GM23338 (cell line): Measurements from ENCODE around the gene RALBP1. TPM values are rescaled to one million over a fixed set of nuclear protein-coding genes. Genes with fewer than 3 reads are reported as not detected.

Experiments
- ATAC-seq: fragments of 200-7000 bp; cut with Tn5 transposase; 3 replicates; pipeline ENCODE4 v1.9.1; 2020
- DNase-seq: peaks from one replicate; pipeline ENCODE4 v3.0.0-alpha.2; 2015; ENCODE audit warnings: low spot score
- H2AFZ ChIP-seq: fragments of 200-600 bp; sonication (generic); 2 replicates; pipeline ENCODE4 v1.8.0; 2016; ENCODE audit warnings: antibody characterized with exemption, mild to moderate bottlenecking, moderate library complexity
- H3F3A ChIP-seq: fragments of 200-600 bp; sonication (generic); replicated peaks from 2 replicates; pipeline ENCODE4 v1.8.0; 2017; ENCODE audit warnings: antibody characterized with exemption, mixed run types, low read depth
- H3K27ac ChIP-seq: fragments of 200-600 bp; sonication (generic); 2 replicates; pipeline ENCODE4 v1.6.1; 2016; ENCODE audit warnings: low read depth
- H3K27me3 ChIP-seq: fragments of 200-600 bp; sonication (generic); 2 replicates; pipeline ENCODE4 v1.8.0; 2016; ENCODE audit warnings: mild to moderate bottlenecking, mixed run types, moderate library complexity; ENCODE audit not compliant: insufficient read depth
- H3K36me3 ChIP-seq: fragments of 200-600 bp; sonication (generic); 2 replicates; pipeline ENCODE4 v1.8.0; 2016; ENCODE audit warnings: mild to moderate bottlenecking; ENCODE audit not compliant: insufficient read depth
- H3K4me1 ChIP-seq: fragments of 200-600 bp; sonication (generic); 2 replicates; pipeline ENCODE4 v1.8.0; 2016; ENCODE audit warnings: mild to moderate bottlenecking, moderate library complexity; ENCODE audit not compliant: insufficient read depth
- H3K4me2 ChIP-seq: fragments of 200-600 bp; sonication (generic); 2 replicates; pipeline ENCODE4 v1.7.1; 2017; ENCODE audit warnings: mixed run types
- H3K4me3 ChIP-seq: fragments of 200-600 bp; sonication (generic); 2 replicates; pipeline ENCODE4 v1.6.1; 2016; ENCODE audit warnings: mixed run types
- H3K79me2 ChIP-seq: fragments of 200-600 bp; sonication (generic); replicated peaks from 2 replicates; pipeline ENCODE4 v1.8.0; 2017; ENCODE audit warnings: mild to moderate bottlenecking; ENCODE audit not compliant: insufficient read depth
- H3K9me2 ChIP-seq: fragments of 200-600 bp; sonication (generic); 2 replicates; pipeline ENCODE4 v1.8.0; 2017; ENCODE audit not compliant: insufficient read depth
- H4K20me1 ChIP-seq: fragments of 200-600 bp; sonication (generic); replicated peaks from 2 replicates; pipeline ENCODE4 v1.8.0; 2017; ENCODE audit warnings: mild to moderate bottlenecking; ENCODE audit not compliant: insufficient read depth
- H3K27ac Mint-ChIP-seq: 2 replicates; pipeline ENCODE4 v1.8.0; 2020; ENCODE audit warnings: inconsistent platforms, mild to moderate bottlenecking, moderate library complexity, mixed read lengths
- H3K27me3 Mint-ChIP-seq: 3 replicates; pipeline ENCODE4 v1.8.0; 2022; ENCODE audit warnings: low read depth, mild to moderate bottlenecking, moderate library complexity, mixed read lengths, inconsistent platforms; ENCODE audit not compliant: insufficient read depth, poor library complexity
- H3K36me3 Mint-ChIP-seq: 3 replicates; pipeline ENCODE4 v1.8.0; 2021; ENCODE audit warnings: low read depth, mild to moderate bottlenecking, inconsistent platforms, moderate library complexity, mixed read lengths
- H3K4me1 Mint-ChIP-seq: 3 replicates; pipeline ENCODE4 v1.8.0; 2020; ENCODE audit warnings: mild to moderate bottlenecking, inconsistent platforms, mixed read lengths
- H3K4me3 Mint-ChIP-seq: 3 replicates; pipeline ENCODE4 v1.8.0; 2021; ENCODE audit warnings: moderate library complexity, mild to moderate bottlenecking, inconsistent platforms, mixed read lengths
- H3K9me3 Mint-ChIP-seq: 3 replicates; pipeline ENCODE4 v1.8.0; 2020; ENCODE audit warnings: moderate library complexity, mild to moderate bottlenecking, inconsistent platforms, mixed read lengths
- CREB1 ChIP-seq: fragments of 250-450 bp; sonication (Bioruptor Pico); IDR thresholded peaks from 2 replicates; pipeline ENCODE4 v1.5.0; 2020; ENCODE audit warnings: low read depth, mild to moderate bottlenecking, moderate library complexity
- EZH2phosphoT487 ChIP-seq: fragments of 200-600 bp; sonication (generic); IDR thresholded peaks from one replicate; pipeline ENCODE4 v1.8.1; 2018; ENCODE audit warnings: antibody characterized with exemption; ENCODE audit not compliant: unreplicated experiment
- JUNB ChIP-seq: IDR thresholded peaks from one replicate; pipeline ENCODE4 v1.6.1; 2016; ENCODE audit warnings: antibody characterized with exemption; ENCODE audit not compliant: unreplicated experiment
- NANOG ChIP-seq: IDR thresholded peaks from 2 replicates; pipeline ENCODE4 v1.6.1; 2016; ENCODE audit warnings: antibody characterized with exemption, borderline replicate concordance
- POLR2AphosphoS5 ChIP-seq: IDR thresholded peaks from 2 replicates; pipeline ENCODE4 v1.6.1; 2016; ENCODE audit warnings: antibody characterized with exemption, low read depth
- STAT1 ChIP-seq: IDR thresholded peaks from one replicate; pipeline ENCODE4 v1.6.1; 2016; ENCODE audit warnings: antibody characterized with exemption; ENCODE audit not compliant: unreplicated experiment
- ZNF114 ChIP-seq: fragments of 250-450 bp; sonication (Bioruptor Pico); IDR thresholded peaks from 2 replicates; pipeline ENCODE4 v1.5.0; 2020; ENCODE audit warnings: mild to moderate bottlenecking, moderate library complexity
- polyA plus RNA-seq: library from polyadenylated mRNA; unstranded; fragments of >200 nt; fragmentation: Nextera tagmentation; extraction: Ambion mirVana; gene quantifications from 2 replicates; pipeline ENCODE4 v1.2.1, GENCODE V29; 2016
- total RNA-seq: library from RNA; depleted of rRNA; stranded (reverse); fragments of >200 nt; shearing (Covaris generic); gene quantifications from 2 replicates; pipeline ENCODE4 v1.2.3, GENCODE V29; 2014
- TF ChIP-seq, protein P1 (sequence below), 2 experiments: fragments of 200-600 bp in 1 of 2; sonication (generic) in 1 of 2; conservative IDR thresholded peaks; 2 replicates each; pipeline versions ENCODE4 v1.5.1 to v1.6.1; 2016 to 2017; ENCODE audit warnings: antibody characterized with exemption in 2 of 2, low read depth in 2 of 2, mild to moderate bottlenecking in 2 of 2, moderate library complexity in 1 of 2
- TF ChIP-seq, protein P2 (sequence below): IDR thresholded peaks from 2 replicates; pipeline ENCODE4 v1.6.1; 2016; ENCODE audit warnings: antibody characterized with exemption
- TF ChIP-seq, protein P3 (sequence below): IDR thresholded peaks from one replicate; pipeline ENCODE4 v1.6.1; 2018; ENCODE audit warnings: antibody characterized with exemption; ENCODE audit not compliant: unreplicated experiment

RALBP1 gene
- total and polyA plus RNA-seq, 2 experiments from 2014 or later = 80.9 to 103 TPM

DNA sequence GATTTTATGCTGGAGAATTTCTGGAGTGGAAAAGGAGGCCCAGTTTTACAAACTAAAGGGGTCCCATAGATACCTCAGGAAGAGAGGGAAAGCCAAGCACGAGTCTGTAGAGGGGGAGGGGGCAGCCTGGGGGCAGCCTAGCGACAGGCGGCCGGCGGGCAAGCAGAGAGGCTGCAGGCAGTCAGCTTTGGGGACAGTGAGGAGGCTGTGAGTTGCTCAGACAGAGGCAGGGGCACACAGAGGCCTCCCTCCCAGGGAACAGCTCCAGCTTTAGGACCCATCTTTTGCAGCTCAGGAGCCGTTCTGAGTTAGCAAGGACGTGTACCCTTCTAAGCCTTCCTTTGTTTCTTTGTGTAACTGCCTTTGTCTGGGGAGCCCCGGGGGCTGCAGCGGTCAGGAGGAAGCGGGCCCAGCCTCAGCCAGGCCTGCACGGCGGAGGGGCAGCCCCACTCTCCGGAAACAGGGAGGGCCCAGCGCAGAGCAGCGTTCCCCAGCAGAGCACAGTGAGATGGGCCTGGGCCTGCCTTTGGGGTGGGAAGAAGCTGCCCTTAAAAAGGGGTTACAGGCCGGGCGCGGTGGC, 41.1 kb upstream of the RALBP1 start:
- Histone ChIP-seq H3K4me1 (0 out of 2 replicates have a peak, but pooled peaks cover 8% of the 10 kb centered on the region), H4K20me1 (no peaks in the 10 kb centered on the region), H3K27ac (no peak overlapping the region), H3K9me2 (no peaks in the 10 kb centered on the region), H2AFZ (peak overlapping the region; percentile 93; the same call in 1 of the 2 replicates), H3K79me2 (no peaks in the 10 kb centered on the region), H3K36me3 (peaks cover 3% of the 10 kb centered on the region; the same call in 1 of the 2 replicates), H3F3A (no peaks in the 10 kb centered on the region), H3K27me3 (no peaks in the 10 kb centered on the region), H3K4me2 (no peak overlapping the region), H3K4me3 (no peak overlapping the region)
- no peak overlapping the region for H3K4me3 Mint-ChIP-seq
- peaks cover 7% of the 10 kb centered on the region for H3K27me3 Mint-ChIP-seq
- H3K4me1 Mint-ChIP-seq = peaks cover 8% of the 10 kb centered on the region
- TF ChIP-seq CREB1 (CRISPR knock-in tag) (no peak), JUNB (no peak), NANOG (no peak), ZNF114 (CRISPR knock-in tag) (no peak), STAT1 (no peak), EZH2phosphoT487 (no peak), POLR2AphosphoS5 (no peak)
- TF ChIP-seq, protein P1, sequence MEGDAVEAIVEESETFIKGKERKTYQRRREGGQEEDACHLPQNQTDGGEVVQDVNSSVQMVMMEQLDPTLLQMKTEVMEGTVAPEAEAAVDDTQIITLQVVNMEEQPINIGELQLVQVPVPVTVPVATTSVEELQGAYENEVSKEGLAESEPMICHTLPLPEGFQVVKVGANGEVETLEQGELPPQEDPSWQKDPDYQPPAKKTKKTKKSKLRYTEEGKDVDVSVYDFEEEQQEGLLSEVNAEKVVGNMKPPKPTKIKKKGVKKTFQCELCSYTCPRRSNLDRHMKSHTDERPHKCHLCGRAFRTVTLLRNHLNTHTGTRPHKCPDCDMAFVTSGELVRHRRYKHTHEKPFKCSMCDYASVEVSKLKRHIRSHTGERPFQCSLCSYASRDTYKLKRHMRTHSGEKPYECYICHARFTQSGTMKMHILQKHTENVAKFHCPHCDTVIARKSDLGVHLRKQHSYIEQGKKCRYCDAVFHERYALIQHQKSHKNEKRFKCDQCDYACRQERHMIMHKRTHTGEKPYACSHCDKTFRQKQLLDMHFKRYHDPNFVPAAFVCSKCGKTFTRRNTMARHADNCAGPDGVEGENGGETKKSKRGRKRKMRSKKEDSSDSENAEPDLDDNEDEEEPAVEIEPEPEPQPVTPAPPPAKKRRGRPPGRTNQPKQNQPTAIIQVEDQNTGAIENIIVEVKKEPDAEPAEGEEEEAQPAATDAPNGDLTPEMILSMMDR (conservative IDR thresholded peaks at IDR 0.05; ENCODE audit: low read depth in 2 of 2) = no peak
- TF ChIP-seq, protein P2, sequence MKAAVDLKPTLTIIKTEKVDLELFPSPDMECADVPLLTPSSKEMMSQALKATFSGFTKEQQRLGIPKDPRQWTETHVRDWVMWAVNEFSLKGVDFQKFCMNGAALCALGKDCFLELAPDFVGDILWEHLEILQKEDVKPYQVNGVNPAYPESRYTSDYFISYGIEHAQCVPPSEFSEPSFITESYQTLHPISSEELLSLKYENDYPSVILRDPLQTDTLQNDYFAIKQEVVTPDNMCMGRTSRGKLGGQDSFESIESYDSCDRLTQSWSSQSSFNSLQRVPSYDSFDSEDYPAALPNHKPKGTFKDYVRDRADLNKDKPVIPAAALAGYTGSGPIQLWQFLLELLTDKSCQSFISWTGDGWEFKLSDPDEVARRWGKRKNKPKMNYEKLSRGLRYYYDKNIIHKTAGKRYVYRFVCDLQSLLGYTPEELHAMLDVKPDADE = no peak
- TF ChIP-seq, protein P3, sequence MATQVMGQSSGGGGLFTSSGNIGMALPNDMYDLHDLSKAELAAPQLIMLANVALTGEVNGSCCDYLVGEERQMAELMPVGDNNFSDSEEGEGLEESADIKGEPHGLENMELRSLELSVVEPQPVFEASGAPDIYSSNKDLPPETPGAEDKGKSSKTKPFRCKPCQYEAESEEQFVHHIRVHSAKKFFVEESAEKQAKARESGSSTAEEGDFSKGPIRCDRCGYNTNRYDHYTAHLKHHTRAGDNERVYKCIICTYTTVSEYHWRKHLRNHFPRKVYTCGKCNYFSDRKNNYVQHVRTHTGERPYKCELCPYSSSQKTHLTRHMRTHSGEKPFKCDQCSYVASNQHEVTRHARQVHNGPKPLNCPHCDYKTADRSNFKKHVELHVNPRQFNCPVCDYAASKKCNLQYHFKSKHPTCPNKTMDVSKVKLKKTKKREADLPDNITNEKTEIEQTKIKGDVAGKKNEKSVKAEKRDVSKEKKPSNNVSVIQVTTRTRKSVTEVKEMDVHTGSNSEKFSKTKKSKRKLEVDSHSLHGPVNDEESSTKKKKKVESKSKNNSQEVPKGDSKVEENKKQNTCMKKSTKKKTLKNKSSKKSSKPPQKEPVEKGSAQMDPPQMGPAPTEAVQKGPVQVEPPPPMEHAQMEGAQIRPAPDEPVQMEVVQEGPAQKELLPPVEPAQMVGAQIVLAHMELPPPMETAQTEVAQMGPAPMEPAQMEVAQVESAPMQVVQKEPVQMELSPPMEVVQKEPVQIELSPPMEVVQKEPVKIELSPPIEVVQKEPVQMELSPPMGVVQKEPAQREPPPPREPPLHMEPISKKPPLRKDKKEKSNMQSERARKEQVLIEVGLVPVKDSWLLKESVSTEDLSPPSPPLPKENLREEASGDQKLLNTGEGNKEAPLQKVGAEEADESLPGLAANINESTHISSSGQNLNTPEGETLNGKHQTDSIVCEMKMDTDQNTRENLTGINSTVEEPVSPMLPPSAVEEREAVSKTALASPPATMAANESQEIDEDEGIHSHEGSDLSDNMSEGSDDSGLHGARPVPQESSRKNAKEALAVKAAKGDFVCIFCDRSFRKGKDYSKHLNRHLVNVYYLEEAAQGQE = no peak
- H3K27ac Mint-ChIP-seq = no peak overlapping the region
- peaks cover 14% of the 10 kb centered on the region; the same call in 2 of the 3 replicates for H3K9me3 Mint-ChIP-seq
- DNase-seq = peak; percentile 24
- ATAC-seq = peak; percentile 86
- peaks cover 5% of the 10 kb centered on the region; the same call in 2 of the 3 replicates for H3K36me3 Mint-ChIP-seq
